Measurements from ENCODE around the gene FAM187B.
"Not testable (repeated sequence)": the region's sequence is repeated elsewhere in the genome, so short reads cannot be mapped to it uniquely, and the experiment has no call there.

The FAM187B gene

GRCh38 chr19:35240327-35240726, 11.8 kb upstream of the FAM187B start:
- Histone ChIP-seq H3K4me1 (ENCODE audit: control insufficient read depth, insufficient read depth, low read length) (no peaks in the 10 kb centered on the region), H3K27me3 (ENCODE audit: control insufficient read depth, insufficient read depth, low read length) (no peaks in the 10 kb centered on the region), H3K9ac (ENCODE audit: low read length) (no peak overlapping the region), H3K4me3 (ENCODE audit: low read length) (no peak overlapping the region), H3K36me3 (ENCODE audit: control insufficient read depth, insufficient read depth, low read length) (no peaks in the 10 kb centered on the region), H3K27ac (ENCODE audit: low read depth, low read length) (no peak overlapping the region)

- not testable (repeated sequence) for H3K9ac ChIP-seq (ENCODE audit: low read length); H3K36me3 ChIP-seq (ENCODE audit: control insufficient read depth, insufficient read depth, low read length); H3K27ac ChIP-seq (ENCODE audit: low read depth, low read length); H3K27me3 ChIP-seq (ENCODE audit: control insufficient read depth, insufficient read depth, low read length); H3K4me3 ChIP-seq (ENCODE audit: low read length); H3K4me1 ChIP-seq (ENCODE audit: control insufficient read depth, insufficient read depth, low read length)
Measured at GRCh38 chr19:35239597-35239996, 11.1 kb upstream of the FAM187B start.

GRCh38 chr19:35236638-35237400, 8.3 kb upstream of the FAM187B start:
- Histone ChIP-seq H3K27me3 (ENCODE audit: control insufficient read depth, insufficient read depth, low read length) (no peaks in the 10 kb centered on the region), H3K4me3 (ENCODE audit: low read length) (no peak overlapping the region), H3K4me1 (ENCODE audit: control insufficient read depth, insufficient read depth, low read length) (no peaks in the 10 kb centered on the region), H3K27ac (ENCODE audit: low read depth, low read length) (no peak overlapping the region), H3K36me3 (ENCODE audit: control insufficient read depth, insufficient read depth, low read length) (no peaks in the 10 kb centered on the region), H3K9ac (ENCODE audit: low read length) (no peak overlapping the region)

GRCh38 chr19:35232912-35233311, 4.4 kb upstream of the FAM187B start:
- no peak overlapping the region for H3K4me3 ChIP-seq (ENCODE audit: low read length)
- no peak overlapping the region for H3K27ac ChIP-seq (ENCODE audit: low read depth, low read length)
- H3K27me3 ChIP-seq (ENCODE audit: control insufficient read depth, insufficient read depth, low read length), result no peaks in the 10 kb centered on the region
- H3K36me3 ChIP-seq (ENCODE audit: control insufficient read depth, insufficient read depth, low read length), result no peaks in the 10 kb centered on the region
- H3K9ac ChIP-seq (ENCODE audit: low read length), result no peak overlapping the region
- no peaks in the 10 kb centered on the region for H3K4me1 ChIP-seq (ENCODE audit: control insufficient read depth, insufficient read depth, low read length)

GRCh38 chr19:35231956-35232645, 3.6 kb upstream of the FAM187B start:
- Histone ChIP-seq H3K27me3 (ENCODE audit: control insufficient read depth, insufficient read depth, low read length) (no peaks in the 10 kb centered on the region), H3K27ac (ENCODE audit: low read depth, low read length) (no peak overlapping the region), H3K4me1 (ENCODE audit: control insufficient read depth, insufficient read depth, low read length) (no peaks in the 10 kb centered on the region), H3K36me3 (ENCODE audit: control insufficient read depth, insufficient read depth, low read length) (no peaks in the 10 kb centered on the region), H3K9ac (ENCODE audit: low read length) (no peak overlapping the region), H3K4me3 (ENCODE audit: low read length) (no peak overlapping the region)

- no peak overlapping the region for H3K4me3 ChIP-seq (ENCODE audit: low read length)
- no peaks in the 10 kb centered on the region for H3K27me3 ChIP-seq (ENCODE audit: control insufficient read depth, insufficient read depth, low read length)
- no peaks in the 10 kb centered on the region for H3K4me1 ChIP-seq (ENCODE audit: control insufficient read depth, insufficient read depth, low read length)
- no peaks in the 10 kb centered on the region for H3K36me3 ChIP-seq (ENCODE audit: control insufficient read depth, insufficient read depth, low read length)
- no peak overlapping the region for H3K9ac ChIP-seq (ENCODE audit: low read length)
- H3K27ac ChIP-seq (ENCODE audit: low read depth, low read length), result no peak overlapping the region
Measured at GRCh38 chr19:35229601-35230000, 1.1 kb upstream of the FAM187B start.

- Histone ChIP-seq H3K27ac (ENCODE audit: low read depth, low read length) (no peak overlapping the region), H3K27me3 (ENCODE audit: control insufficient read depth, insufficient read depth, low read length) (no peaks in the 10 kb centered on the region), H3K9ac (ENCODE audit: low read length) (no peak overlapping the region), H3K4me1 (ENCODE audit: control insufficient read depth, insufficient read depth, low read length) (no peaks in the 10 kb centered on the region), H3K4me3 (ENCODE audit: low read length) (no peak overlapping the region), H3K36me3 (ENCODE audit: control insufficient read depth, insufficient read depth, low read length) (no peaks in the 10 kb centered on the region)
Measured at GRCh38 chr19:35226748-35227147, 1.8 kb downstream of the FAM187B start.

GRCh38 chr19:35225951-35226350, 2.6 kb downstream of the FAM187B start:
- Histone ChIP-seq H3K4me3 (ENCODE audit: low read length) (no peak overlapping the region), H3K36me3 (ENCODE audit: control insufficient read depth, insufficient read depth, low read length) (no peaks in the 10 kb centered on the region), H3K9ac (ENCODE audit: low read length) (no peak overlapping the region), H3K27ac (ENCODE audit: low read depth, low read length) (no peak overlapping the region), H3K27me3 (ENCODE audit: control insufficient read depth, insufficient read depth, low read length) (no peaks in the 10 kb centered on the region), H3K4me1 (ENCODE audit: control insufficient read depth, insufficient read depth, low read length) (no peaks in the 10 kb centered on the region)

DNA sequence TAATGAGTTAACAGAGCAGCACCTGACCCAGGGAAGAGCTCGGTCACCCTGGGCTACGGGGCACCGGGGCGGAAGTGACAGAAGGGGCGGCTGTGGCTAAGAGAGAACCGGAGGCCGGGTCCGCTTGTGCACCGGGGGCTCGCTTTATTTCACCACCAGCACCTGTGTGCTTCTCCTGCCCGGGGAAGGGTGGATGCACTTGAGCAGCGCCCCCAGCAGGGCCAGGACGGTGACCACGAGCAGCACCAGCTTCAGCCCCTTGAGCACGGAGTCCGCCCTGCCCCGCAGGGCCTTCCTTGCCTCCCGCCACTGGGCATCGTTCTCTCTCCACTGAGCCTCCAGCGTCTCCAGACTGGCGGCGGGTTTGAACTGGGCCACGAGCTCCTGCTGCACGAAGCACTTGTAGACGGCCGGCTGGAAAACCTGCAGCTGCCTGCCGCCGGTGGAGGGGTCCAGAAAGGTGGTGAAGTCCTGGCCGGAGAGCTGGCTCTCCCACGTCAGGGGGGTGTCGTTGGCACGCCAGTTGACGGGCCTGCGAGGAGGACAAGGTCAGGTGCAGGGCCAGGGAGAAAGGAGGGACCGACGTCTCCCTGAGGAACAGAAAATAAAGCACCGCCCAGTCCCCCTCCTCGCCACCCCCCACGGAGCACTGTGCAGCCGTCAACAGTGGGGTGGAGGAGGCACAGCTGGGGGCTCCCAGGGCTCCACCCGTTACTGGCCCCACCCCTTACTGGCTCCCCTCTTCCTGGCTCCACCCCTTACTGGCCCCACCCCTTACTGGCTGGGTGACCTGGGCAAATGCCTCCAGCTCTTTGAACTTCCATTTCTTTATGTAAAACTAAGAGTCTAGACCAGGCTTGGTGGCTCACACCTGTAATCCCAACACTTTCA, 3.6 kb downstream of the FAM187B start:
- Histone ChIP-seq H3K27me3 (ENCODE audit: control insufficient read depth, insufficient read depth, low read length) (no peaks in the 10 kb centered on the region), H3K36me3 (ENCODE audit: control insufficient read depth, insufficient read depth, low read length) (no peaks in the 10 kb centered on the region), H3K27ac (ENCODE audit: low read depth, low read length) (no peak overlapping the region), H3K4me1 (ENCODE audit: control insufficient read depth, insufficient read depth, low read length) (no peaks in the 10 kb centered on the region), H3K9ac (ENCODE audit: low read length) (no peak overlapping the region), H3K4me3 (ENCODE audit: low read length) (no peak overlapping the region)

DNA sequence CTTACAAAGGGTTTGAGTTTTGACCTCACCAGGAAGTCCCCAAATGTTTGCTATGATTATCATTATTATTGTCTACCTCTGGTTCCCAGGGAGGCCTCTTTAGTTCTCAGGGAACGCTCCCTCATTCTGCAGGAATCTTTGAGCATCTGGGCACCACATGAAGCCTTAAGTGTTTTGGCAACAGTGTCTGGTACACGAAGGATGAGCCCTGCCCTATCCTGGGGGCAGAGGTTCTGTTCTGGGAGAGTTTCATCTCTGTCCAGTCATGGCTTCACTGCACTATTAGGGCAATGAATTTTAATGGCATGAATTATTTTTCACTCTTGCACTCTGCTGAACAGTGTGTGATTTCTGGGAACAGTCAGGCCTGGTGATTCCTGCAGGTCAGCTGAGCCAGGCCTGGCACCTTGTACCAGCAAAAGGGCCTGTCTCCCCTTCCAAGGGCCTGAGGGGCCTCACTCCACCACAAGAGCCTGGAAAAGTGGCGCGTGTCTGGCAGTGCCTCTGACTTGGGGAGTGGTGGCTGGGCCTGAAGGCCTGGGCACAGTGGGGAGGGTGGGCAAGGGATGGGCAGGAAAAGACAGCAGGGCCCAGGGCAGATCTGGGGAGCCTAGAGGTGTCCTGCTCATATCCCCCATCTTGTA, 4.6 kb downstream of the FAM187B start:
- Histone ChIP-seq H3K27ac (ENCODE audit: low read depth, low read length) (no peak overlapping the region), H3K4me1 (ENCODE audit: control insufficient read depth, insufficient read depth, low read length) (no peaks in the 10 kb centered on the region), H3K27me3 (ENCODE audit: control insufficient read depth, insufficient read depth, low read length) (no peaks in the 10 kb centered on the region), H3K36me3 (ENCODE audit: control insufficient read depth, insufficient read depth, low read length) (no peaks in the 10 kb centered on the region), H3K4me3 (ENCODE audit: low read length) (no peak overlapping the region), H3K9ac (ENCODE audit: low read length) (no peak overlapping the region)

DNA sequence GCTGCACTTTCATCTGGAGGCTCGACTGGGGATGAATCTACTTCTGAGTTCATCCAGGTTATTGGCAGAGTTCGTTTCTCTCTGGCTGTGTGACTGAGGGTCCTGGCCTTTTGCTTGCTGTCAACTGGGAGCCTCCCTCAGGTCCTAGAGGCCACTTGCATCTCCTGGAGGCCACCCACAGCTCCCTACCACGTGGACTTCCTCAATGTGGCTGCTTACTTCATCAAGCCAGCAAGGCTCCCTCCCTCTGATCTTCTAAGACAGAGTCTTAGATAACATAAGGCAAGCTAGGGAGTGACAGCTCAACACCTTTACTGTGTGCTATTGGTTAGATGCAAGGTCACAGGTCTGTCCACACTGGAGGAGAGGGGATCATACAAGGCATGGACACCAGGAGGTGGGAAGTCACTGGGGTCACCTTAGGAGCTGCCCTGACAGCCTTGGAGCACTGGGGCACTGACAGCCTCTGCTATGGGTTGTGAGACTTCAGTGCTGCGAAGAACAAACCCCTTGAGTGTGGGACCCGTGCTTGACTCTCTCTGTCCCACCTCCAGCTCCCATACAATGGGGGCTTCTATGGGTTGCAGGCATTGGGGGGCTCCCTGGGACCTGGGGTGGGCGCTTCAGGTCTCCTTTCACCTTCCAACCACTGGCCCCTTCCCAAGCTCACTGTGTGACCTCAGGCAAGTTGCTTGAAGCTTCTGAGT, 5.3 kb downstream of the FAM187B start:
- H3K4me3 ChIP-seq (ENCODE audit: low read length), result no peak overlapping the region
- no peak overlapping the region for H3K27ac ChIP-seq (ENCODE audit: low read depth, low read length)
- H3K27me3 ChIP-seq (ENCODE audit: control insufficient read depth, insufficient read depth, low read length), result no peaks in the 10 kb centered on the region
- no peaks in the 10 kb centered on the region for H3K36me3 ChIP-seq (ENCODE audit: control insufficient read depth, insufficient read depth, low read length)
- no peak overlapping the region for H3K9ac ChIP-seq (ENCODE audit: low read length)
- H3K4me1 ChIP-seq (ENCODE audit: control insufficient read depth, insufficient read depth, low read length), result no peaks in the 10 kb centered on the region

All from rectal smooth muscle tissue (tissue), 1 donor.